Uterus (tissue), 2 donors: ENCODE data around the gene CHST9.

ENCODE experiments used
- POLR2A ChIP-seq, 2 donors: fragments of 450-650 bp; IDR thresholded peaks; one replicate each; pipeline ENCODE4 v1.6.1; 2016; ENCODE audit warnings: antibody characterized with exemption in 2 of 2, mild to moderate bottlenecking in 1 of 2, moderate library complexity in 1 of 2
- TF ChIP-seq, protein P1 (sequence below), 4 experiments: fragments of 200-600 bp in 2 of 4; fragments of 450-650 bp in 2 of 4; sonication (generic) in 2 of 4; IDR thresholded peaks; one replicate each; pipeline ENCODE4 v1.5.1; 2016 to 2019; ENCODE audit warnings: antibody characterized with exemption in 4 of 4, mild to moderate bottlenecking in 2 of 4, moderate library complexity in 1 of 4

DNA sequence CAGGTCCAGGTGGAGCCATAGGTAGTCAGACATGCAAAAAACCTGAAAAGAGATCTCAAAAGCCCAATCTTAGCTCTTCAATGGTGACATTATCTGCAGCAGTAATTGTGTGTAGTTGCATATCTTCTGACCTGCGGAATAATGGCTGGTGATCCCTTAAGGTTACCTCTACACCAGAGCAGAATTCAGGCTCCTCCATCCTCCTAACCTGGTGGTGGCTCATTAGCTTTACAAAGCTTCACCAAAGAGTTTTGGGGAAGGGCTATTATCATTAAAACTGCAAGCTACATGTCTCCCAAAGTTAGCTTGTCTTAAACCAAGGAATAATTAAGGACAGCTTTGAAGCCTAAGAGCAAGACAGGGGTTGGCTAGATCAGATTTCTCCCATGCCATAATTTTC, 42.6 kb upstream of the CHST9 start:
- TF ChIP-seq POLR2A (IDR thresholded peaks at IDR 0.05): no peak
- TF ChIP-seq, protein P1, sequence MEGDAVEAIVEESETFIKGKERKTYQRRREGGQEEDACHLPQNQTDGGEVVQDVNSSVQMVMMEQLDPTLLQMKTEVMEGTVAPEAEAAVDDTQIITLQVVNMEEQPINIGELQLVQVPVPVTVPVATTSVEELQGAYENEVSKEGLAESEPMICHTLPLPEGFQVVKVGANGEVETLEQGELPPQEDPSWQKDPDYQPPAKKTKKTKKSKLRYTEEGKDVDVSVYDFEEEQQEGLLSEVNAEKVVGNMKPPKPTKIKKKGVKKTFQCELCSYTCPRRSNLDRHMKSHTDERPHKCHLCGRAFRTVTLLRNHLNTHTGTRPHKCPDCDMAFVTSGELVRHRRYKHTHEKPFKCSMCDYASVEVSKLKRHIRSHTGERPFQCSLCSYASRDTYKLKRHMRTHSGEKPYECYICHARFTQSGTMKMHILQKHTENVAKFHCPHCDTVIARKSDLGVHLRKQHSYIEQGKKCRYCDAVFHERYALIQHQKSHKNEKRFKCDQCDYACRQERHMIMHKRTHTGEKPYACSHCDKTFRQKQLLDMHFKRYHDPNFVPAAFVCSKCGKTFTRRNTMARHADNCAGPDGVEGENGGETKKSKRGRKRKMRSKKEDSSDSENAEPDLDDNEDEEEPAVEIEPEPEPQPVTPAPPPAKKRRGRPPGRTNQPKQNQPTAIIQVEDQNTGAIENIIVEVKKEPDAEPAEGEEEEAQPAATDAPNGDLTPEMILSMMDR (IDR thresholded peaks at IDR 0.05): no peak
